GM12878 (cell line): ENCODE results near the gene TAF4. TPM values are rescaled to one million over a fixed set of nuclear protein-coding genes. Genes with fewer than 3 reads are reported as not detected.

ENCODE experiments used
- ATAC-seq: fragments of 200-7000 bp; cut with Tn5 transposase; 3 replicates; pipeline ENCODE4 v1.9.1; 2020; ENCODE audit warnings: mild to moderate bottlenecking, moderate library complexity
- BruUV-seq: library from RNA; stranded (reverse); fragments of 400-500 nt; replicated peaks from 2 replicates; lab custom pipeline; 2021; lab: Mats Ljungman, UMichigan
- CTCF ChIA-PET: fragments of 300-600 bp; sonication (Branson Sonifier 250); formaldehyde crosslinking; extraction: SDS; loops from one replicate; lab custom pipeline; 2021; ENCODE audit warnings: inconsistent platforms; lab: Yijun Ruan, JAX
- POLR2A ChIA-PET: fragments of 350-600 bp; formaldehyde crosslinking; extraction: SDS; loops from one replicate; lab custom pipeline; 2021; ENCODE audit warnings: inconsistent platforms; lab: Charles Lee
- RAD21 ChIA-PET: fragments of 300-600 bp; sonication (Branson Sonifier 250); formaldehyde crosslinking; loops from one replicate; lab custom pipeline; 2023; ENCODE audit warnings: antibody characterized with exemption; ENCODE audit not compliant: unreplicated experiment; lab: Charles Lee
- SMC1A ChIA-PET: fragments of 300-600 bp; sonication (Branson Sonifier 250); formaldehyde crosslinking; loops from one replicate; lab custom pipeline; 2023; ENCODE audit not compliant: unreplicated experiment, uncharacterized antibody; lab: Charles Lee
- DNase-seq: peaks from one replicate; pipeline ENCODE4 v3.0.0-alpha.2; 2011; ENCODE audit warnings: low read depth, low spot score
- FAIRE-seq: peaks from 3 replicates; lab custom pipeline; 2011; peaks lifted over from hg19 to GRCh38; lab: Jason Lieb, UNC
- H2AFZ ChIP-seq: 2 replicates; pipeline ENCODE4 v1.6.0; 2011; ENCODE audit warnings: low read depth, low read length, control low read depth; ENCODE audit not compliant: control insufficient read depth
- H3K27ac ChIP-seq: 2 replicates; pipeline ENCODE4 v1.5.1; 2011; ENCODE audit warnings: control low read depth; ENCODE audit not compliant: control insufficient read depth, insufficient read depth
- H3K27me3 ChIP-seq, 2 experiments: replicated peaks in 1 of 2; 2 replicates each; pipeline versions ENCODE4 v1.6.0 to v1.6.1; 2011; ENCODE audit warnings: low read length in 1 of 2; ENCODE audit not compliant: control insufficient read depth in 2 of 2, insufficient read depth in 2 of 2
- H3K36me3 ChIP-seq, 2 experiments: 2 replicates each; pipeline ENCODE4 v1.5.1; 2011; ENCODE audit warnings: low read length in 1 of 2; ENCODE audit not compliant: control insufficient read depth in 2 of 2, insufficient read depth in 2 of 2
- H3K4me1 ChIP-seq: 2 replicates; pipeline ENCODE4 v1.6.1; 2011; ENCODE audit warnings: mild to moderate bottlenecking, low read length, moderate library complexity, mixed read lengths; ENCODE audit not compliant: control insufficient read depth, insufficient read depth
- H3K4me2 ChIP-seq: 2 replicates; pipeline ENCODE4 v1.6.0; 2011; ENCODE audit warnings: control low read depth; ENCODE audit not compliant: control insufficient read depth, insufficient read depth
- H3K4me3 ChIP-seq: fragments of 200-600 bp; sonication (generic); 2 replicates; pipeline ENCODE4 v1.5.1; 2016
- H3K79me2 ChIP-seq: 2 replicates; pipeline ENCODE4 v1.6.0; 2011; ENCODE audit warnings: low read length; ENCODE audit not compliant: control insufficient read depth, insufficient read depth
- H3K9ac ChIP-seq: 2 replicates; pipeline ENCODE4 v1.8.0; 2011; ENCODE audit warnings: low read length, control low read depth, mixed read lengths; ENCODE audit not compliant: control insufficient read depth, insufficient read depth
- H3K9me3 ChIP-seq: replicated peaks from 3 replicates; pipeline ENCODE4 v1.5.1; 2011; ENCODE audit warnings: mild to moderate bottlenecking, low read length; ENCODE audit not compliant: control insufficient read depth, insufficient read depth
- H4K20me1 ChIP-seq: 2 replicates; pipeline ENCODE4 v1.6.0; 2011; ENCODE audit not compliant: control insufficient read depth, insufficient read depth
- GATAD2B ChIP-seq: fragments of 450-650 bp; conservative IDR thresholded peaks from 2 replicates; pipeline ENCODE4 v1.6.1; 2017; ENCODE audit warnings: low read depth, mild to moderate bottlenecking, moderate library complexity
- MEF2A ChIP-seq: IDR thresholded peaks from 2 replicates; pipeline ENCODE4 v1.6.1; 2011; ENCODE audit warnings: low read depth, mild to moderate bottlenecking, low read length, moderate library complexity; ENCODE audit not compliant: insufficient read depth
- PAX8 ChIP-seq: fragments of 450-650 bp; IDR thresholded peaks from 2 replicates; pipeline ENCODE4 v1.6.1; 2017; ENCODE audit warnings: mild to moderate bottlenecking, moderate library complexity
- RFX5 ChIP-seq: IDR thresholded peaks from 2 replicates; pipeline ENCODE4 v1.6.1; 2011; ENCODE audit warnings: low read depth, low read length, improper control_type of control experiment
- STAT1 ChIP-seq: fragments of 450-650 bp; conservative IDR thresholded peaks from 2 replicates; pipeline ENCODE4 v1.6.1; 2014; ENCODE audit warnings: antibody characterized with exemption, mild to moderate bottlenecking
- STAT3 ChIP-seq: IDR thresholded peaks from 2 replicates; pipeline ENCODE4 v1.6.1; 2011; ENCODE audit warnings: low read depth, low read length, improper control_type of control experiment
- WGBS: methylation state at CpG from one replicate; pipeline ENCODE4 v1.1.6; 2016; ENCODE audit warnings: low lambda C conversion rate; ENCODE audit not compliant: insufficient replicate concordance, insufficient coverage; ENCODE audit errors: missing lambda C conversion rate; 5-methylcytosine and 5-hydroxymethylcytosine counted together
- in situ Hi-C: fragments of 300-500 bp; cut with MboI; formaldehyde crosslinking; loops from 9 replicates; pipeline ENCODE4 v1.14.3; 2018; ENCODE audit warnings: mixed read lengths
- intact Hi-C: fragments of 100-400 bp; cut with micrococcal nuclease; formaldehyde crosslinking; loops from one replicate; pipeline ENCODE4 v1.14.2; 2022; ENCODE audit not compliant: unreplicated experiment
- polyA plus RNA-seq, 11 experiments: library from polyadenylated mRNA; depleted of rRNA in 4 of 11; unstranded in 6 of 11; stranded (reverse) in 5 of 11; fragments of >200 nt; fragmentation: Nextera tagmentation in 4 of 11; fragmentation: Illumina TruSeq in 1 of 11; extraction: Ambion mirVana in 4 of 11; extraction: Trizol in 1 of 11; gene quantifications; 1 replicate in 1 of 11; 2 replicates in 10 of 11; pipeline versions ENCODE4 v1.2.1 to v1.2.3, GENCODE V29; 2011 to 2016; ENCODE audit warnings: inconsistent platforms in 2 of 11, missing spikeins in 2 of 11, low read depth in 1 of 11
- total RNA-seq, 4 experiments: library from RNA; depleted of rRNA in 3 of 4; stranded (reverse); fragments of >200 nt in 3 of 4; fragmentation: Illumina TruSeq in 1 of 4; extraction: Trizol in 1 of 4; gene quantifications; 2 replicates each; pipeline versions ENCODE4 v1.2.1 to v1.2.3, GENCODE V29; 2013 to 2021
- TF ChIP-seq, protein P1 (sequence below): fragments of 450-650 bp; IDR thresholded peaks from 2 replicates; pipeline ENCODE4 v1.6.1; 2016; ENCODE audit warnings: mild to moderate bottlenecking, moderate library complexity, borderline replicate concordance
- TF ChIP-seq, protein P2 (sequence below): fragments of 450-650 bp; conservative IDR thresholded peaks from 2 replicates; pipeline ENCODE4 v1.6.1; 2017; ENCODE audit warnings: mild to moderate bottlenecking, moderate library complexity
- TF ChIP-seq, protein P3 (sequence below): IDR thresholded peaks from 2 replicates; pipeline ENCODE4 v1.6.1; 2011; ENCODE audit warnings: low read depth, low read length, improper control_type of control experiment, borderline replicate concordance

Gene TAF4
- total and polyA plus RNA-seq, 10 of the 15 experiments (the other 5 are each of a cell fraction or from before 2014, with no cell fraction given), result 0.39 to 16.9 (median 3.4) TPM

DNA sequence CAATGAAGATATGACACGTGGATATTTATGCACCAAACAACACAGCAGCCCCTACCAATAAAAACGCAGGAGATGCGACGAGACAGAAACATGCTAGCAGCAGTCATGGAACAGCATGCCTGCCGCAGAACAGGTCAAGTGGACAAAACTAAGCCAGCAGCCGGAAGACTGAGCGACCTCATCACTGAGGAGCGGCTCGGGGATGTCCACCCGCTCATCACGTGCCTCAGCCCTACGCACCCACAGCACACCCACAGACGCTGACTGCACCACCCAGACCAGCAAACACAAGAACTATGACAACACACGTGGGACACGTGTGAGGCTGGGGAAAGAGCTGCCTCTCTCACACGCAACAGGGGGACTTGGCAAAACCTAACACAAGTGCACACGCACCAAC is 81.7 kb downstream of the TAF4 start:
- BruUV-seq, result no TSS peak
- Histone ChIP-seq H3K79me2 (no peaks in the 10 kb centered on the region), H2AFZ (no peak overlapping the region), H4K20me1 (no peaks in the 10 kb centered on the region), H3K9ac (no peak overlapping the region), H3K4me3 (no peak overlapping the region), H3K9me3 (no peaks in the 10 kb centered on the region), H3K36me3 (peaks cover 0 to 11% of the 10 kb centered on the region in 2 experiments; a peak in 3 of 4 replicates), H3K4me1 (no peaks in the 10 kb centered on the region), H3K27ac (no peak overlapping the region), H3K4me2 (no peak overlapping the region), H3K27me3 (no peaks in the 10 kb centered on the region)
- ChIA-PET SMC1A (no interaction called here), POLR2A (no interaction called here), RAD21 (no interaction called here), CTCF (no interaction called here)
- in situ Hi-C loops, result no loop called here
- intact Hi-C loops, result no loop called here
- no peak for FAIRE-seq
- no peak for ATAC-seq
- WGBS, result 81% methylated on average over 17 of the region's 17 CpGs
- no peak for DNase-seq
- TF ChIP-seq, protein P1, sequence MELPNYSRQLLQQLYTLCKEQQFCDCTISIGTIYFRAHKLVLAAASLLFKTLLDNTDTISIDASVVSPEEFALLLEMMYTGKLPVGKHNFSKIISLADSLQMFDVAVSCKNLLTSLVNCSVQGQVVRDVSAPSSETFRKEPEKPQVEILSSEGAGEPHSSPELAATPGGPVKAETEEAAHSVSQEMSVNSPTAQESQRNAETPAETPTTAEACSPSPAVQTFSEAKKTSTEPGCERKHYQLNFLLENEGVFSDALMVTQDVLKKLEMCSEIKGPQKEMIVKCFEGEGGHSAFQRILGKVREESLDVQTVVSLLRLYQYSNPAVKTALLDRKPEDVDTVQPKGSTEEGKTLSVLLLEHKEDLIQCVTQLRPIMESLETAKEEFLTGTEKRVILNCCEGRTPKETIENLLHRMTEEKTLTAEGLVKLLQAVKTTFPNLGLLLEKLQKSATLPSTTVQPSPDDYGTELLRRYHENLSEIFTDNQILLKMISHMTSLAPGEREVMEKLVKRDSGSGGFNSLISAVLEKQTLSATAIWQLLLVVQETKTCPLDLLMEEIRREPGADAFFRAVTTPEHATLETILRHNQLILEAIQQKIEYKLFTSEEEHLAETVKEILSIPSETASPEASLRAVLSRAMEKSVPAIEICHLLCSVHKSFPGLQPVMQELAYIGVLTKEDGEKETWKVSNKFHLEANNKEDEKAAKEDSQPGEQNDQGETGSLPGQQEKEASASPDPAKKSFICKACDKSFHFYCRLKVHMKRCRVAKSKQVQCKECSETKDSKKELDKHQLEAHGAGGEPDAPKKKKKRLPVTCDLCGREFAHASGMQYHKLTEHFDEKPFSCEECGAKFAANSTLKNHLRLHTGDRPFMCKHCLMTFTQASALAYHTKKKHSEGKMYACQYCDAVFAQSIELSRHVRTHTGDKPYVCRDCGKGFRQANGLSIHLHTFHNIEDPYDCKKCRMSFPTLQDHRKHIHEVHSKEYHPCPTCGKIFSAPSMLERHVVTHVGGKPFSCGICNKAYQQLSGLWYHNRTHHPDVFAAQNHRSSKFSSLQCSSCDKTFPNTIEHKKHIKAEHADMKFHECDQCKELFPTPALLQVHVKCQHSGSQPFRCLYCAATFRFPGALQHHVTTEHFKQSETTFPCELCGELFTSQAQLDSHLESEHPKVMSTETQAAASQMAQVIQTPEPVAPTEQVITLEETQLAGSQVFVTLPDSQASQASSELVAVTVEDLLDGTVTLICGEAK, result no peak
- TF ChIP-seq, protein P2, sequence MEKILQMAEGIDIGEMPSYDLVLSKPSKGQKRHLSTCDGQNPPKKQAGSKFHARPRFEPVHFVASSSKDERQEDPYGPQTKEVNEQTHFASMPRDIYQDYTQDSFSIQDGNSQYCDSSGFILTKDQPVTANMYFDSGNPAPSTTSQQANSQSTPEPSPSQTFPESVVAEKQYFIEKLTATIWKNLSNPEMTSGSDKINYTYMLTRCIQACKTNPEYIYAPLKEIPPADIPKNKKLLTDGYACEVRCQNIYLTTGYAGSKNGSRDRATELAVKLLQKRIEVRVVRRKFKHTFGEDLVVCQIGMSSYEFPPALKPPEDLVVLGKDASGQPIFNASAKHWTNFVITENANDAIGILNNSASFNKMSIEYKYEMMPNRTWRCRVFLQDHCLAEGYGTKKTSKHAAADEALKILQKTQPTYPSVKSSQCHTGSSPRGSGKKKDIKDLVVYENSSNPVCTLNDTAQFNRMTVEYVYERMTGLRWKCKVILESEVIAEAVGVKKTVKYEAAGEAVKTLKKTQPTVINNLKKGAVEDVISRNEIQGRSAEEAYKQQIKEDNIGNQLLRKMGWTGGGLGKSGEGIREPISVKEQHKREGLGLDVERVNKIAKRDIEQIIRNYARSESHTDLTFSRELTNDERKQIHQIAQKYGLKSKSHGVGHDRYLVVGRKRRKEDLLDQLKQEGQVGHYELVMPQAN, result no peak
- TF ChIP-seq MEF2A (no peak), RFX5 (no peak), STAT1 (no peak), PAX8 (no peak), STAT3 (no peak), GATAD2B (no peak)
- TF ChIP-seq, protein P3, sequence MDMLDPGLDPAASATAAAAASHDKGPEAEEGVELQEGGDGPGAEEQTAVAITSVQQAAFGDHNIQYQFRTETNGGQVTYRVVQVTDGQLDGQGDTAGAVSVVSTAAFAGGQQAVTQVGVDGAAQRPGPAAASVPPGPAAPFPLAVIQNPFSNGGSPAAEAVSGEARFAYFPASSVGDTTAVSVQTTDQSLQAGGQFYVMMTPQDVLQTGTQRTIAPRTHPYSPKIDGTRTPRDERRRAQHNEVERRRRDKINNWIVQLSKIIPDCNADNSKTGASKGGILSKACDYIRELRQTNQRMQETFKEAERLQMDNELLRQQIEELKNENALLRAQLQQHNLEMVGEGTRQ, result no peak
